Measurements from ENCODE around the gene PNKP.

PNKP gene

GRCh38 chr19:49862391-49863253 is 4.8 kb downstream of the PNKP start:
- no peak for ATAC-seq
- TF ChIP-seq CREB5 (CRISPR knock-in tag; IDR thresholded peaks at IDR 0.05; ENCODE audit: low read depth) (no peak), CSRNP3 (CRISPR knock-in tag; IDR thresholded peaks at IDR 0.05) (no peak), ISL1 (CRISPR knock-in tag; IDR thresholded peaks at IDR 0.05) (no peak), CSDC2 (CRISPR knock-in tag; IDR thresholded peaks at IDR 0.05) (no peak), ZNF565 (CRISPR knock-in tag; conservative IDR thresholded peaks at IDR 0.05; ENCODE audit: low read depth) (no peak), PPARA (CRISPR knock-in tag; IDR thresholded peaks at IDR 0.05; ENCODE audit: borderline replicate concordance) (no peak), TSHZ2 (CRISPR knock-in tag; IDR thresholded peaks at IDR 0.05) (no peak), ARNTL (CRISPR knock-in tag; IDR thresholded peaks at IDR 0.05; ENCODE audit: borderline replicate concordance, low read depth) (no peak), ZFP30 (CRISPR knock-in tag; IDR thresholded peaks at IDR 0.05) (no peak), GLIS3 (CRISPR knock-in tag; IDR thresholded peaks at IDR 0.05) (no peak), BACH2 (CRISPR knock-in tag; IDR thresholded peaks at IDR 0.05; ENCODE audit: borderline replicate concordance) (no peak), ESRRG (CRISPR knock-in tag; IDR thresholded peaks at IDR 0.05) (no peak), POU6F1 (CRISPR knock-in tag; IDR thresholded peaks at IDR 0.05; ENCODE audit: borderline replicate concordance, low read depth) (no peak), ZNF8 (CRISPR knock-in tag; IDR thresholded peaks at IDR 0.05) (no peak)

- TF ChIP-seq TSHZ2 (CRISPR knock-in tag; IDR thresholded peaks at IDR 0.05) (no peak), ZNF70 (CRISPR knock-in tag; IDR thresholded peaks at IDR 0.05) (no peak), OSR1 (CRISPR knock-in tag; IDR thresholded peaks at IDR 0.05) (no peak), ZNF565 (CRISPR knock-in tag; conservative IDR thresholded peaks at IDR 0.05; ENCODE audit: low read depth) (no peak), CREB5 (CRISPR knock-in tag; IDR thresholded peaks at IDR 0.05; ENCODE audit: low read depth) (no peak), PATZ1 (CRISPR knock-in tag; IDR thresholded peaks at IDR 0.05; ENCODE audit: borderline replicate concordance) (no peak), ARNTL (CRISPR knock-in tag; IDR thresholded peaks at IDR 0.05; ENCODE audit: borderline replicate concordance, low read depth) (no peak), BACH2 (CRISPR knock-in tag; IDR thresholded peaks at IDR 0.05; ENCODE audit: borderline replicate concordance) (no peak), TOX (CRISPR knock-in tag; IDR thresholded peaks at IDR 0.05; ENCODE audit: borderline replicate concordance) (no peak), CSRNP3 (CRISPR knock-in tag; IDR thresholded peaks at IDR 0.05) (no peak), RARB (CRISPR knock-in tag; IDR thresholded peaks at IDR 0.05) (no peak)
- ATAC-seq = no peak
These were observed 5.6 kb downstream of the PNKP start for GRCh38 chr19:49861541-49862378.

All from SK-N-SH treated with all-trans-retinoic acid at 6 μM for 48 hours (cell line).